Esophagus squamous epithelium (tissue), 4 donors: ENCODE results near the gene C20orf173.

Experiments
- CTCF ChIP-seq, 6 experiments: fragments of 450-650 bp in 4 of 6; fragments of 200-600 bp in 2 of 6; sonication (generic) in 2 of 6; IDR thresholded peaks; one replicate each; pipeline ENCODE4 v1.5.1; 2016 to 2019; ENCODE audit warnings: antibody characterized with exemption in 6 of 6, mild to moderate bottlenecking in 4 of 6, moderate library complexity in 4 of 6
- POLR2A ChIP-seq, 4 donors: fragments of 450-650 bp; IDR thresholded peaks; one replicate each; pipeline ENCODE4 v1.6.1; 2017; ENCODE audit warnings: antibody characterized with exemption in 4 of 4, mild to moderate bottlenecking in 4 of 4, moderate library complexity in 3 of 4

- no peak for TF ChIP-seq CTCF (IDR thresholded peaks at IDR 0.05)
- no peak for TF ChIP-seq POLR2A (IDR thresholded peaks at IDR 0.05)
These were observed 42.1 kb upstream of the C20orf173 start for GRCh38 chr20:35571555-35571954.
